Renal cortical epithelial cell (primary cell): ENCODE results near the gene FXN. TPM values are rescaled to one million over a fixed set of nuclear protein-coding genes. Genes with fewer than 3 reads are reported as not detected.
"Not testable (repeated sequence)": the region's sequence is repeated elsewhere in the genome, so short reads cannot be mapped to it uniquely, and the experiment has no call there.

Source experiments
- DNase-seq: peaks from one replicate; pipeline ENCODE4 v3.0.0-alpha.2; 2011; ENCODE audit warnings: low read depth
- total RNA-seq: library from RNA; depleted of rRNA; stranded (reverse); fragments of >200 nt; gene quantifications from 2 replicates; pipeline ENCODE4 v1.2.3, GENCODE V29; 2014

Gene FXN
- total RNA-seq, 1 donor from 2014 or later = 8.7 TPM

DNA sequence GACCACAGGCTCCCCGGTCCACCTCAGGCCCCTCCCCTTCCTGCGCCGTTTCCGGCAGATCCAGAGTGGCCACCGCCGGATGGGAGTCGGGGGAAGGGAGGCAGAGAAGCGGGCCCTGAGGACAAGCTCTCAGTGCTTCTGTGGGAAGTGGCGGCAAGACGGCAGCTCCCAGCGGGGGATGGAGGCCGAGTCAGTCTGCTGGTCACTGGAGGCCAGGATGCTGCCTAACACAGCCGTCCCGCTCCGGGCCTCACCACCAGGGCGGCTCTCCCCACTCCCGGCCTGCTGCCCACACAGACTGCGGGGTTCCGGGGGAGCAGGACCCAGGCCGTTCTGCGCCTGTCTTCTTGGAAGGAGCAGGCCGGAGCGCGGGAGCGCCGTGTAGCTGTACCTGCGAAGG lies 31.4 kb downstream of the FXN start:
- no peak for DNase-seq

DNA sequence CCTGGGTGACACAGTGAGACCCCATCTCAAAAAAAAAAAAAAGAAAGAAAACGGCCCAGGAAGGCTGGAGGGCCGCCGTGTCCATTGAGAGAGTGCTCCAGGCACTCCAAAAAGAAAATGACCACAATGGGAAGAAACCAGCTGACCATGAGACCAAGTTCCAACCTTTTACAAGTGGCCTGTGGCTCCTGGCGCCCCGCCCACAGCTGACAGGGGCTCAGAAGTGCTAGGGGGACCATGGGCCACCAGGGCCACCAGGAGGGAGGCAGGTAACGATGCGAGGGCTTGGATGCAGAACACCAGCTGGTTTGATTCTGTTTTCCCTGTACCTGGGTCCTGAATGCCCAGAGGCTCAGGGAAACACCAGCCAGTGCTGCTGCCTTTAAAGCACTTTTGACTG lies 34.6 kb downstream of the FXN start:
- DNase-seq = no peak

DNA sequence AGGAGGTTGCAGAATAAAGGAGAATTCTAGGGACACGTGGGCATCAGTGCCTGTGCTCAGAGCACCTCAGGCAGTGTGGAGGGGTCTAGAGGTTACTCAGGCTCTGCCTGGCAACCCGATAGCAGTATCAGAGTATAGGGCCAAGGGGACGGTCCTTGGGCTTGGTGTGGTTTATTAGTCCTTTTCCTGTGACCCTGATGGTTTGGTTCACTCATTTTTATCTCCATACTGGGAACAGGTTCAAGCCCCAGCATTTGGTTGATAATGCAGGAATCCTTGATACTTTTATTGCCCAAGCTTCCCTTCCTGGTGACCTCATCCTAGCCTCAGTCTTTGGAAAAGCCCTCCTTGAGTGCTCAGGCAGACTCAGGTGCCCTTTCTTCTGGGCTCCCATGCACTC lies 35.5 kb downstream of the FXN start:
- DNase-seq = no peak

DNA sequence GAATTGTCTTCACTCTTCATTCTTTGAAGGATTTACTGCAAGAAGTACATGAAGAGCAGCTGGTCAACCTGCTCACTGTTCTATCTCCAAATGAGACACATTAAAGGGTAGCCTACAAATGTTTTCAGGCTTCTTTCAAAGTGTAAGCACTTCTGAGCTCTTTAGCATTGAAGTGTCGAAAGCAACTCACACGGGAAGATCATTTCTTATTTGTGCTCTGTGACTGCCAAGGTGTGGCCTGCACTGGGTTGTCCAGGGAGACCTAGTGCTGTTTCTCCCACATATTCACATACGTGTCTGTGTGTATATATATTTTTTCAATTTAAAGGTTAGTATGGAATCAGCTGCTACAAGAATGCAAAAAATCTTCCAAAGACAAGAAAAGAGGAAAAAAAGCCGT lies 37.6 kb downstream of the FXN start:
- DNase-seq = no peak

DNA sequence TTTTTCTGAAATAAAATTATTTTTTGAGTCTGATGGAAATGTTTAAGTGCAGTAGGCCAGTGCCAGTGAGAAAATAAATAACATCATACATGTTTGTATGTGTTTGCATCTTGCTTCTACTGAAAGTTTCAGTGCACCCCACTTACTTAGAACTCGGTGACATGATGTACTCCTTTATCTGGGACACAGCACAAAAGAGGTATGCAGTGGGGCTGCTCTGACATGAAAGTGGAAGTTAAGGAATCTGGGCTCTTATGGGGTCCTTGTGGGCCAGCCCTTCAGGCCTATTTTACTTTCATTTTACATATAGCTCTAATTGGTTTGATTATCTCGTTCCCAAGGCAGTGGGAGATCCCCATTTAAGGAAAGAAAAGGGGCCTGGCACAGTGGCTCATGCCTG lies 39.2 kb downstream of the FXN start:
- no peak for DNase-seq

DNA sequence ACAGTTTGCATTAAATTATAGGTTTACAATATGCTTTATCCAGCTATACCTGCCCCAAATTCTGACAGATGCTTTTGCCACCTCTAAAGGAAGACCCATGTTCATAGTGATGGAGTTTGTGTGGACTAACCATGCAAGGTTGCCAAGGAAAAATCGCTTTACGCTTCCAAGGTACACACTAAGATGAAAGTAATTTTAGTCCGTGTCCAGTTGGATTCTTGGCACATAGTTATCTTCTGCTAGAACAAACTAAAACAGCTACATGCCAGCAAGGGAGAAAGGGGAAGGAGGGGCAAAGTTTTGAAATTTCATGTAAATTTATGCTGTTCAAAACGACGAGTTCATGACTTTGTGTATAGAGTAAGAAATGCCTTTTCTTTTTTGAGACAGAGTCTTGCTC lies 41.0 kb downstream of the FXN start:
- no peak for DNase-seq

DNA sequence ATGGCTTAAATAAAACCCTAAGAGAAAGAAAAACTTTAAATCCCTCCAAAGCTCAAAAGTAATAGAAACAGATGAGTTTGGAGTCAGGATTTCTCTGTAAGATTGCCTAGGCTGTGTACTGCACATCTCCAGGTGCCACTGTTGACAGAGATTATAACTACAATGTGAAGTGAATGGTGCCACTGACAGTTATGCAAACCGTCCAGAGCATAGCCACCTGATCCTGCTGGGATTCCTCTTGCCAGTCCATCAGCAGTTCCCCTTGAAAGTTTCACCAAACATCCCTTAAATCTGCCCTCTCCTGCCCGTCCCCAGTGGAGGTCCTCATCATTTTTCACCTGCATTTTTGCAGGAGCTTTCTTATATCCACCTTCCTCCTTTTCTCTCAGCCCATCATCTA lies 42.5 kb downstream of the FXN start:
- DNase-seq = no peak

DNA sequence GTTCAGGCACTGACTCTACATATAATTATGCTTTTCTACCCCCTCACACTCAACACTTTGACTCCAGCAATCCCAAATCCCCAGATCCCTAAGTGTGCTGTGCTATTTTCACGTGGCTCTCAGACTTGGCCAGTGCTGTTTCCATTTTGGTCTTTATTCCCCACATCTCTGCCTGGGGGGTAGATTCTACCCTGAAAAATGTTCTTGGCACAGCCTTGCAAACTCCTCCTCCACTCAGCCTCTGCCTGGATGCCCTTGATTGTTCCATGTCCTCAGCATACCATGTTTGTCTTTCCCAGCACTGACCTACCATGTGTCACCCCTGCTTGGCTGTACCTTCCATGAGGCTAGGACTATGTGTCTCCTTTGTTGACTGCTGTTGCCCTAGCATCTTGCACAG lies 43.0 kb downstream of the FXN start:
- peak; percentile 47 for DNase-seq

DNA sequence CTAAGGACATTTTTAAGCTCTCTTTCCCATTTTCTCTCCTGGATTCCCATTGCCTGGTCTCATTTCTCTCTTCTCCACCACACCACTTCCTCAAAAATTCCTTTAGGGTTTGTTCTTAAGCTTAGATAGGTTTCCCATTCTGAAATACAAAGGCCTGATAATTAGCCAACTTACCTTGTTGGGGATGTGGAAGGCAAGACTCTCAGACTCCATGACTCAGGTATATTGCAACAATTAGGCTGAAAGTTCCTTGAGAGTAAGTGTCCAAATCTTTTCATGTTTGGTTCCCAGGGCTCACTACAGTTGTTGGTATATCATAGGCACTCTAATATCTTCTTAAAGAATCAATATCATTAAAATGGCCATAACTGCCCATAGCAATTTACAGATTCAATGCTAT lies 43.6 kb downstream of the FXN start:
- DNase-seq = peak; percentile 37

DNA sequence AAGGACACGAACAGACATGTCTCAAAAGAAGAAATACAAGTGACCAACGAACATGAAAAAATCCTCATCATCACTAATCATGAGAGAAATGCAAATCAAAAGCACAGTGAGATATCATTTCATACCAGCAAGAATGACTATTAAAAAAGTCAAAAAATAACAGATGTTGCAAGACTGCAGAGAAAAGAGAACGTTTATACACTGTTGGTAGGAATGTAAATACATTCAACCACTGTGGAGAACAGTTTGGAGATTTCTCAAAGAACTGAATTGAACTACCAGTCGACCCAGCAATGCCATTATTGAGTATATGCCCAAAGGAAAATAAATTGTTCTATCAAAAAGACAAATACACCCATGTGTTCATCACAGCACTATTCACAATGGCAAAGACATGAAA lies 45.7 kb downstream of the FXN start:
- DNase-seq = no peak

DNA sequence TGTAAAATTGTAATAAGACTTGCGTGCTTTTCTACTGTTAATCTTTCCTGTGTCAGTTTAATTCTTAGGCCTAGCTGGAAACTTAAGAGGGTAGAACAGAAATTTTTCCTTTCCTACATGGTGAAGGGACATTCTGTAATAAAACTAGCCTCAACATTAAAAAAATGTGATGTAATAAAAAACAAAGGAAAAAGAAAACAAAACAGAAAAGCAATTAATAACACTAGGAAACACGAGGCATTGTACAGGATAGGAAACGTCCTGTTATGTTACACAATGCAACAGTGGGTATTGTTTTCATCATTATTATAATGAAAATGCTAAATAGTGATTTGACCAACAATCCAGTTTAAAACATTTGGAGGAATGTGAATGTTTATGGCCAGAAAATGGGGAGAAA lies 47.8 kb downstream of the FXN start:
- no peak for DNase-seq

DNA sequence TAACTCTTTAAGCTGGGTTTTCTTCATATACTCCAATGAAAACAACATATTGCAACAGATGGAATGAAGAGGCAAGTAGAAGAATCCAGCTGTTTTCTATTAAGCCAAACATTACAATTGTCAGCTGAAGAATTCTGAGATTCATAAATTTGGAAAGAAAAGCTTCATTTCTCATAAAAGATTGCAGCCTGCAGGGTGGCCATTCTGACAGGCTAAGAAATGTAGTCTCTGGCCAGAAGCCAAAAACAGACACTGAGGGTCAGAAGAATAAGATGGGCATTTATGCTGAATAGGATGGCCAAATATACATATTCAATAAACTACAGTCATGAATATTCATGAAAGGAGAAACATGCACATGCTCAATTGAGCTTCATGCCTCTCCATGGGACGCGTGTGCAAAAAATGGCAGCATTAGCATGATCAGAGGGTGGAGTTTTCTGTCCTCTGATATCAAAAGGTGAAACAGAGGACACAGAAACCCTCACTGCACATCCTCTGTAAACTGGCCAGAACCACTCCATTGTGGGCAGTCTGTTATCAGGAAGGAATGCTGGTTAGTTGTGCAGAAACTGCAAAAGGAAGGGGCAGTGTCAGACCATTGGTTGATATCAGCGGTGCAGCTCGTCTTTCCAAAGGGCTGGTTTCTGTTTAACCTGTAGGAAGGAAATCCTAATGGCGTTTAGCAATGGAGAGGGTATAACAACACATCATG lies 50.2 kb downstream of the FXN start:
- DNase-seq = peak; percentile 42

DNA sequence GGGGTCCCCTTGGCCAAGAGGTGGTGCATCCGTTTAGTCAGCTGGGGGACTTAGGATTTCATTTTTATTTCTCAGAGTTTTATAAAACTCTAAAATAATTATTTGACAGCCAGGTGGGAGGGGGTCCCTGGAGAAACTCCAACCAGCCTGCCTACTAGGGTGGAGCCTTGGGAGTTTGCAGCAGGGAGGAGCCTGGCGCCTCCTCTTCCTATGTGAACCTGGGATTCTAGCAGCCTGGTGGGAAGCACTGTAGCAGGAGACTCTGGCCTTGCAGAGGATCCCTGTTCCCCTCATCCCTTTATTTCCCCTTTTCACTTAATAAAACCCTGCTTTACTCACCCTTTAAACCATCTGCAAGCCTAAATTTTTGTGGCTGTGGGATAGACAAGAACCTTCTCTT lies 50.8 kb downstream of the FXN start:
- no peak for DNase-seq

DNA sequence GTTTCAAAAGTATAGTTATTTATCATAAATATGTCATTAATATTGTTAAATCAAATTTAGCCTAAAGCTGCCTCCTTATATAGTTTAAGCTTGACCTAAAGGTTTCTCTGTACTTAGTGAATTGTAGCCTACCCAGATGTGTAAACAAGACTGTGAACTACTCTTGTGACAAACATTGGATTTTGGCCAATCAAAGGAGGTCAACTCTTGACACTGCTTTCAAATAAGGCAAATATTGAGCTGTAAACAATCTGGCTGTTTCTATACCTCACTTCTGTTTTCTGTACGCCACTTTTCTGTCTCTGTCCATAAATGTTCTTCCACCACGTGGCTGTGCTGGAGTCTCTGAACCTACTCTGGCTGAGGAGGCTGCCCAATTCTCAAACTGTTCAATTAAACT lies 51.2 kb downstream of the FXN start:
- DNase-seq = peak; percentile 9

DNA sequence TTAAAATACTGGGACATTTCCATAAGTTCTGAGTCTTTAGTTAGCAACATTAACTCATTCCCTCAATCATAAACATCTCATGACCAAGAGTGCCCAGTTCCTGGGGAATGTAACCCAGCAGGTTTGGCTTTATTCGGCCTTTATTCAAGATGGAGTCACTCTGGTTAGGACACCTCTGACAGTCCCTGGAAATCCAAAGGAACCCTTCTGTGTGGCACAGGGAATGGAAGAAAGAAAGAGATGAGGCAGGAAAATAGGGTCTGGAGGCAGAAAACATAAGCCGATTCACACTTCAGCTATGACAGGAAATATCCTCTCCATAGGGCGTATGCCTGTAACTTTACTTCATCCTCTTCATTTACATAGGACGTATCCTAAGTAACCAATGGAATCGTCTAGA lies 53.5 kb downstream of the FXN start:
- DNase-seq = no peak

DNA sequence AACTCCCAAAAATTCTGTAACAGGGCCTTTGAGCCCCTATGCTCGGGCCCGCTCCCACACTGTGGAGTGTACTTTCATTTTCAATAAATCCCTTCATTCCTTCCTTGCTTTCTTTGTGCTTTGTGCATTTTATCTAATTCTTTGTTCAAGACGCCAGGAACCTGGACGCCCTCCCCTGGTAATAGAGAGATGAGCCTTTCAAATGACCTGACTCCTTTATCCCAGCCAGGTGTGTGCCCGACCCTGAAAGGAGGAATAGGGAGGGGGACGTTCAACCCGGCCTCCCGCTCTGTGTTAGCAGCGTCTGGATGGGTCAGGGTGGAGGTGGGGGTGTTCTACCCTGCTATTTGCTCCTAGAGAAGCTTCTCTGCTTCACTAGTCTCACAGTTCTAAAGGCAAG lies 53.9 kb downstream of the FXN start:
- no peak for DNase-seq

DNA sequence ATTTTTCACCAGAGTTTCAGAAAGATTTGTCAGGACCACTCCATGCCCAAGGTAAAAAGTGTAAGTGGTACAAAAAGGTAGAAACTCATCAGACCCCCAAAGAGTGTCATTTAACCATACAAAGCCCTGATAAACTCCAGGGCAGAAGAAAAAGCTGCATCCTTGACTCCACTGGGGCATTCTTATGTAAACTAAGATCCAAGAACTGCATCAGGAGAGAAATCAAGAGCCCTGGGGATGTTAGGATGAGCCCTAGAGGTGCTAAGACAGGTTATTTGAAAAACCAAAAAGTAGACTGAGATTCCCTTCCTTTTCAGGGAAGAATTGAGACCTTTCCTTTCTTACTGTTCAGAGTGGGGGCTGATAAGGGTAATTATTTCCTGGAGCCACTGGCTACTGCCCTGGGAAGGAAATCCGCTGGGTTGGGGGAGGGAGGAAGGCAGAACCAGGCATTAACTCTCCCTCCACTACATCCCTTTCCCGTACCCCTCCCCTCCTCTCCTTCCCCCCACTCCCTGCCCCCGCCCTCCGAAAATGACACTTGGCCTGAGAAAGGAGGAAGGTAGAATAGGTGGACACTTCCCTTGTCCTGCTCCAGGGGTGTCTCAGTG lies 54.7 kb downstream of the FXN start:
- DNase-seq = no peak

DNA sequence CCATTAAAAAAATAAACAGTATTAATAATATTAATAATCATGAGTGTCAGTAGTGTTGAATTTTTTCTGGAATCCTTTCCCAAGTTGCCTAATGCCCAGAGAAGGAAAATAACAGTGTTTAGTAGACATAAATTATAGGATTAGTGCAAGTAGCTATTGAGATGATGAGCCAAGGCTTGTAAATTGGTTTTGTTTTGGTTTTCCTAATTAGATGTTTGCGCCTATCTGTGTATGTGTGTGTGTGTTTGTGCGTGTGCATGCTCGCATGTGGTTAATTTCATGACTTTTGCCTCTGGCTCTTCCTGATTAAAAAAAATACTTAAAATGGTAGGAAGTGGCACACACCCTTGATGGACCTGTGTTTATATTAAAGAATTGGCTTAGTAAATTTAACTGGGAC lies 55.4 kb downstream of the FXN start:
- peak; percentile 14 for DNase-seq

DNA sequence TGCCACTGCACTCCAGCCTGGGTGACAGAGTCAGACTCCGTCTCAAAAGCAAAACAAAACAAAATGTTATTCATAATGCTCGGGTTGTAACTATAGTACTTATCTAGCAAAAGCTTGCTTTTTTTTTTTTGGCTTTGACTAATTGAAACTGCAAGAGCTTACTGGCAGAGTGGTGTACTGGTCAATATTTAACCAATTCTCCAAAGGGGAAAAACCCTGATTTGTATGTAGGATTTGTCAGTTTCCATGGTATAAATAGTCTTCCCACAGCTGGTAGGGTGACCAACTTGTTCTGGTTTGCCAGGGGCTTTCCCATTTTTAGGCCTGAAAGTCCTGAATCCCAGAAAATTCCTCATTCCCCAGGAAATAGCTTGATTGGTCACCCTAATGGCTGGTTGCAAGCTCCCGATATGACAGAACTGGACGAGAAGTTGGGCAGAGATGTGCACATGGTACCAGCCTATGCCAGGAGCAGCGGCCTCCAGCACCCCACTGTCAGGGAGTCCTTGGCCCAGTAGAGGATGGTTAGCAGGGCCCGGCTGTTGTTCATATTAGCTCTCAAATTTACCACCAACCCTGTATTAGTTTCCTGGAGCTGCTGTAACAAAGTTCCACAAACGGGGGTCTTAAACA lies 58.0 kb downstream of the FXN start:
- peak; percentile 100 for DNase-seq

DNA sequence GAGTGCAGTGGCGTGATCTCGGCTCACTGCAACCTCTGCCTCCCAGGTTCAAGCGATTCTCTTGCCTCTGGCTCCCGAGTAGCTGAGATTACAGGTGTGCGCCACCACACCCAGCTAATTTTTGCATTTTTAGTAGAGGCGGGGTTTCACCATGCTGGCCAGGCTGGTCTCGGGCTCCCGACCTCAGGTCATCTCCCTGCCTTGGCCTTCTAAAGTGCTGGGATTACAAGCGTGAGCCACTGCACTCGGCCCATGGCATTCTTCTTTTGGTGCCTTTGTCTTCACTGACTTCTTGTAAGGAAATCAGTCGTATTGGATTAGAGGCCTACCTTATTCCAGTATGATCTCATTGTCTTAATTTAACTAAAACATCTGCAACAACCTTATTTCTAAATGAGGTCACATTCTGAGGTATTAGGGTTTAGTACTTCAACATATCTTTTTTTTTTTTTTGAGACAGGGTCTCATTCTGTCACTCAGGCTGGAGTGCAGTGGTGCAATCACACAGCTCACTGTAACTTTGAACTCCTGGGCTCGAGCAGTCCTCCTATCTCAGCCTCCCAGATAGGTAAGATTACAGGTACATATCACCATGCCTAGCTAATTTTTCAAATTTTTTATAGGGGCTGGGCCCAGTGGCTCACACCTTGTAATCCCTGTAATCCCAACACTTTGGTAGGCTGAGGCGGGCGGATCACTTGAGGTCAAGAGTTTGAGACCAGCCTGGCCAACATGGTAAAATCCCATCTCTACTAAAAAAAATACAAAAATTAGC lies 59.0 kb downstream of the FXN start:
- not testable (repeated sequence) for DNase-seq

DNA sequence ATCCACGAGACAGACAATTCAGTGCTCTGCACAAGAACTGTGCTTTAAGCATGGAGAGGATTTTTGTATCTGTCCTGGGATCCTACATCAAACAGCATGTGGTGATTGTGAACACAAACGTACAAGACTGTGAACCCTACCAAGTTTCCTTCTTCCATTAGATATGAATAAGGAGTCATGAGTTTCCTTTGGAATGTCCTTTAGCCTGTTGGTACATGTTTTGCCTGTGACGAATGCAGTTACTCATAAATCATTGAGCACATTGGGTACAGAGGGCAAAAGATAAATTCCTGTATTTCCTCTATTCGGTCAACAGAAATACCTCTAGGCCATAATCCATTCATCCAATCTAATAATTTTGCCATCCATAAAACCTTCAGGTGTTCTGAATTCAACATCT lies 61.5 kb downstream of the FXN start:
- peak; percentile 97 for DNase-seq

DNA sequence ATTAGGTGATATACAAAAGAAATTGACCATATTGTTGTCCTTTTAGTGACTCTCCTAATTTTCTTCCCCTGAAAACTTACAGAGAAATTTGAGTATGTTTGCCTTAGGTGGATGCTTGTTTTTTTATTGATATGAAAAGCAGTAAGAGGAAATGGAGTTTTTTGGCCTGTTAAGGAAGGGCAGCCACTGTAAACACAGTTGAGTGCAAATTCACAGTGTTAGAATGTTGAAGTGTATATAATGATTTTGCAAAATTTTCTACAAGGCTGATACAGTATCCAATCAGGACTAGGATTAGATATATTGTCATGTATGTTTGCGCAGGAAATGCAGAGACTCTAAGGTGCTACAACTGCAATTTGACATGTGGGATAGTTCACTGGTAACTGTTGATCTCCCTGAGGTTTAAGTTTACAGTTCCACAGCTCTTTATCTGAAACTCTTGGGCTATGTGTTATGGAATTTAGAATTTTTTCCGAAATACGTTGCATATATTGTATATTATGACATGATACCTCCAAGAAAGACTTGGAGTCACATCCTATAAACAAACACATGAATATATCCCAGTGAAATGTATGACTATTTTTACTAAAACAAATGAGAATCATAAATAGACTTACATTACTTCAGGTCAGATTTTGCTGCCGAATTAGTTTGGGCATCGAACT lies 62.5 kb downstream of the FXN start:
- DNase-seq = no peak
